ENCODE data around the gene LPO.

The LPO gene

GRCh38 chr17:58315750-58316149 lies 77.4 kb downstream of the LPO start:
- Histone ChIP-seq H3K9me3 (ENCODE audit: insufficient read depth, low read length) (no peaks in the 10 kb centered on the region), H2AFZ (ENCODE audit: low read depth, low read length, severe bottlenecking) (no peak overlapping the region), H3F3A (ENCODE audit: insufficient read depth) (no peaks in the 10 kb centered on the region), H3K9ac (ENCODE audit: low read length) (no peak overlapping the region), H3K36me3 (ENCODE audit: low read length) (no peaks in the 10 kb centered on the region), H3K9me2 (replicated peaks; ENCODE audit: insufficient read depth, low read length) (no peaks in the 10 kb centered on the region), H3K4me2 (ENCODE audit: low read depth, low read length, poor library complexity, severe bottlenecking) (no peak overlapping the region), H4K20me1 (ENCODE audit: low read depth, low read length) (no peaks in the 10 kb centered on the region), H3K4me3 (ENCODE audit: insufficient read depth, low read length, poor library complexity, severe bottlenecking) (no peak overlapping the region), H3K79me2 (ENCODE audit: insufficient read depth, low read length) (no peaks in the 10 kb centered on the region), H3K27me3 (ENCODE audit: low read length) (no peaks in the 10 kb centered on the region), H3K27ac (ENCODE audit: low read depth, low read length) (no peak overlapping the region)
- TF ChIP-seq CTCF (IDR thresholded peaks at IDR 0.05; ENCODE audit: insufficient read depth, low read length, poor library complexity, severe bottlenecking) = no peak
- TF ChIP-seq EZH2phosphoT487 (conservative IDR thresholded peaks at IDR 0.05; ENCODE audit: low read length) = no peak

GRCh38 chr17:58316260-58316960 lies 78.0 kb downstream of the LPO start:
- Histone ChIP-seq H3K9ac (ENCODE audit: low read length) (no peak overlapping the region), H3K27ac (ENCODE audit: low read depth, low read length) (no peak overlapping the region), H3K9me3 (ENCODE audit: insufficient read depth, low read length) (no peaks in the 10 kb centered on the region), H3K9me2 (replicated peaks; ENCODE audit: insufficient read depth, low read length) (no peaks in the 10 kb centered on the region), H3K27me3 (ENCODE audit: low read length) (no peaks in the 10 kb centered on the region), H2AFZ (ENCODE audit: low read depth, low read length, severe bottlenecking) (no peak overlapping the region), H3K79me2 (ENCODE audit: insufficient read depth, low read length) (no peaks in the 10 kb centered on the region), H3K36me3 (ENCODE audit: low read length) (no peaks in the 10 kb centered on the region), H3K4me3 (ENCODE audit: insufficient read depth, low read length, poor library complexity, severe bottlenecking) (no peak overlapping the region), H3K4me2 (ENCODE audit: low read depth, low read length, poor library complexity, severe bottlenecking) (no peak overlapping the region), H4K20me1 (ENCODE audit: low read depth, low read length) (no peaks in the 10 kb centered on the region), H3F3A (ENCODE audit: insufficient read depth) (no peaks in the 10 kb centered on the region)
- TF ChIP-seq CTCF (IDR thresholded peaks at IDR 0.05; ENCODE audit: insufficient read depth, low read length, poor library complexity, severe bottlenecking) (no peak), EZH2phosphoT487 (conservative IDR thresholded peaks at IDR 0.05; ENCODE audit: low read length) (no peak)

GRCh38 chr17:58317421-58318064 lies 79.2 kb downstream of the LPO start:
- H3K4me3 ChIP-seq (ENCODE audit: insufficient read depth, low read length, poor library complexity, severe bottlenecking) = no peak overlapping the region
- H3K79me2 ChIP-seq (ENCODE audit: insufficient read depth, low read length) = no peaks in the 10 kb centered on the region
- no peaks in the 10 kb centered on the region for H3K9me3 ChIP-seq (ENCODE audit: insufficient read depth, low read length)
- H3F3A ChIP-seq (ENCODE audit: insufficient read depth) = no peaks in the 10 kb centered on the region
- no peaks in the 10 kb centered on the region for H3K9me2 ChIP-seq (replicated peaks; ENCODE audit: insufficient read depth, low read length)
- H3K27ac ChIP-seq (ENCODE audit: low read depth, low read length) = no peak overlapping the region
- no peaks in the 10 kb centered on the region for H3K27me3 ChIP-seq (ENCODE audit: low read length)
- H3K4me2 ChIP-seq (ENCODE audit: low read depth, low read length, poor library complexity, severe bottlenecking) = no peak overlapping the region
- no peaks in the 10 kb centered on the region for H4K20me1 ChIP-seq (ENCODE audit: low read depth, low read length)
- no peak overlapping the region for H2AFZ ChIP-seq (ENCODE audit: low read depth, low read length, severe bottlenecking)
- no peak overlapping the region; the same call in 1 of the 2 replicates for H3K9ac ChIP-seq (ENCODE audit: low read length)
- TF ChIP-seq EZH2phosphoT487 (conservative IDR thresholded peaks at IDR 0.05; ENCODE audit: low read length) = no peak
- peak; percentile 85 for TF ChIP-seq CTCF (IDR thresholded peaks at IDR 0.05; ENCODE audit: insufficient read depth, low read length, poor library complexity, severe bottlenecking)
- no peaks in the 10 kb centered on the region for H3K36me3 ChIP-seq (ENCODE audit: low read length)

All from SU-DHL-6 (cell line).